Measurements from ENCODE around the gene IPPK.

DNA sequence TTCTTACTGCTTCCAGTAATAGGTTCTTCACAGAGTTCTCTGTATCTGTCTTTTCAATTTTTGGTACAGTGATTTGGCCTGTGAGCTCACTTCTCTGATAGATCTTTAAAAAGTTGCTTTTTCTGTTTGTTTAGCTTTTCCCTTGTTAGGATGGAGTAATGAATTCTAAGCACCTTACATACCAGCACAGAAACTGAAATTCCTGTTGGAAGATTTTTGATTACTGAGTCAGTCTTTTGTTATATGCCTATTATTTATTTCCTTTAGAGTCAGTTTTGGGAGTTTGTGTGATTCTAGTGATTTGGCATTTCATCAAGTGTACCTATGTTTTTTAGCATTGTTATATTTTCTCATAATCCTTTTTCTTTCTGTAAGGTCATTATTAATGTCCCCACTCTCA lies 37.6 kb upstream of the IPPK start:
- TF ChIP-seq POLR2A (IDR thresholded peaks at IDR 0.05) = no peak
- TF ChIP-seq EP300 (IDR thresholded peaks at IDR 0.05) = no peak
- TF ChIP-seq, protein P1, sequence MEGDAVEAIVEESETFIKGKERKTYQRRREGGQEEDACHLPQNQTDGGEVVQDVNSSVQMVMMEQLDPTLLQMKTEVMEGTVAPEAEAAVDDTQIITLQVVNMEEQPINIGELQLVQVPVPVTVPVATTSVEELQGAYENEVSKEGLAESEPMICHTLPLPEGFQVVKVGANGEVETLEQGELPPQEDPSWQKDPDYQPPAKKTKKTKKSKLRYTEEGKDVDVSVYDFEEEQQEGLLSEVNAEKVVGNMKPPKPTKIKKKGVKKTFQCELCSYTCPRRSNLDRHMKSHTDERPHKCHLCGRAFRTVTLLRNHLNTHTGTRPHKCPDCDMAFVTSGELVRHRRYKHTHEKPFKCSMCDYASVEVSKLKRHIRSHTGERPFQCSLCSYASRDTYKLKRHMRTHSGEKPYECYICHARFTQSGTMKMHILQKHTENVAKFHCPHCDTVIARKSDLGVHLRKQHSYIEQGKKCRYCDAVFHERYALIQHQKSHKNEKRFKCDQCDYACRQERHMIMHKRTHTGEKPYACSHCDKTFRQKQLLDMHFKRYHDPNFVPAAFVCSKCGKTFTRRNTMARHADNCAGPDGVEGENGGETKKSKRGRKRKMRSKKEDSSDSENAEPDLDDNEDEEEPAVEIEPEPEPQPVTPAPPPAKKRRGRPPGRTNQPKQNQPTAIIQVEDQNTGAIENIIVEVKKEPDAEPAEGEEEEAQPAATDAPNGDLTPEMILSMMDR (IDR thresholded peaks at IDR 0.05) = no peak

Measured in tibial nerve (tissue), 4 donors.